Retinal pigment epithelial cell (primary cell): Measurements from ENCODE around the gene COL26A1.

Source experiments
- DNase-seq: peaks from one replicate; pipeline ENCODE4 v3.0.0-alpha.2; 2010; ENCODE audit warnings: low read depth
- H3K4me3 ChIP-seq: 2 replicates; pipeline ENCODE4 v1.5.1; 2011; ENCODE audit warnings: mild to moderate bottlenecking, low read length, control low read depth, moderate library complexity
- TF ChIP-seq, protein P1 (sequence below): conservative IDR thresholded peaks from 2 replicates; pipeline ENCODE4 v1.5.1; 2011; ENCODE audit warnings: low read depth, low read length, control low read depth, inconsistent platforms

Gene COL26A1

DNA sequence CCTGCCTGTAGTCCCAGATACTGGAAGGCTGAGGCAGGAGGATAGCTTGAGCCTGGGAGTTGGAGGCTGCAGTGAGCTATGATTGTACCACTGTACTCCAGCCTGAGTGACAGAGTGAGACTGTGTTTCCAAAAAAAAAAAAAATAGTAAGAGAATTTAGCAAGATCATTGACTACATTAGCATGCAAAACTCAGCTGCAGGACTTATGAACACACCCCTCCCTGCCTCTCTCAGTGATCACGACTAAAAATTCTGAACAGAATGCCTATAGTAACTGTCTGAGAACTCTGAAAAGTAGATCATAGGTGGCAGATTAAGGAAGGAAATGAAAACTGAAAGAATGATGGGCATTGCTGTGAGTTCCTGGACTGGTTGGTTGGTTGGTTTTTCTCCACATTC lies 215.9 kb downstream of the COL26A1 start:
- TF ChIP-seq, protein P1, sequence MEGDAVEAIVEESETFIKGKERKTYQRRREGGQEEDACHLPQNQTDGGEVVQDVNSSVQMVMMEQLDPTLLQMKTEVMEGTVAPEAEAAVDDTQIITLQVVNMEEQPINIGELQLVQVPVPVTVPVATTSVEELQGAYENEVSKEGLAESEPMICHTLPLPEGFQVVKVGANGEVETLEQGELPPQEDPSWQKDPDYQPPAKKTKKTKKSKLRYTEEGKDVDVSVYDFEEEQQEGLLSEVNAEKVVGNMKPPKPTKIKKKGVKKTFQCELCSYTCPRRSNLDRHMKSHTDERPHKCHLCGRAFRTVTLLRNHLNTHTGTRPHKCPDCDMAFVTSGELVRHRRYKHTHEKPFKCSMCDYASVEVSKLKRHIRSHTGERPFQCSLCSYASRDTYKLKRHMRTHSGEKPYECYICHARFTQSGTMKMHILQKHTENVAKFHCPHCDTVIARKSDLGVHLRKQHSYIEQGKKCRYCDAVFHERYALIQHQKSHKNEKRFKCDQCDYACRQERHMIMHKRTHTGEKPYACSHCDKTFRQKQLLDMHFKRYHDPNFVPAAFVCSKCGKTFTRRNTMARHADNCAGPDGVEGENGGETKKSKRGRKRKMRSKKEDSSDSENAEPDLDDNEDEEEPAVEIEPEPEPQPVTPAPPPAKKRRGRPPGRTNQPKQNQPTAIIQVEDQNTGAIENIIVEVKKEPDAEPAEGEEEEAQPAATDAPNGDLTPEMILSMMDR = no peak
- H3K4me3 ChIP-seq = no peak overlapping the region
- DNase-seq = no peak

DNA sequence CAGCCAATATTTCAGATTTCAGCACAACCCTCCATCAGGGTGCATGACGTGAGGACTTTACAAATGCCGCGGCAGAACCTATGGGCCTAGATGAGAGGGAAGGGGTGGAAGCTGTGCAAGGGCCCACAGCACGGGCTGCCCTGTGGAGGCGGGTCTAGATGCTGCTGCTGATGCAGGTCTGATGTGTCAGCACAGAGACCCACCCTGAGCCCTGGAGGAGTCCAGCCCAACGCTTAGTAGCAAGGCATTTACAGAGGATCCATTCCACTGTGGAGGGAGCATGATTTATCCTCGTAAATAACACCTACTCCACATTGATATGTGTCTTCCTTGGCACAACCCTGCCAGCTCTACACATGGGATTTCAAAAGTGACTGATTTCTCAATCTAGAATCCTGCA lies 217.9 kb downstream of the COL26A1 start:
- no peak for DNase-seq
- no peak overlapping the region for H3K4me3 ChIP-seq
- TF ChIP-seq, protein P1 = no peak

DNA sequence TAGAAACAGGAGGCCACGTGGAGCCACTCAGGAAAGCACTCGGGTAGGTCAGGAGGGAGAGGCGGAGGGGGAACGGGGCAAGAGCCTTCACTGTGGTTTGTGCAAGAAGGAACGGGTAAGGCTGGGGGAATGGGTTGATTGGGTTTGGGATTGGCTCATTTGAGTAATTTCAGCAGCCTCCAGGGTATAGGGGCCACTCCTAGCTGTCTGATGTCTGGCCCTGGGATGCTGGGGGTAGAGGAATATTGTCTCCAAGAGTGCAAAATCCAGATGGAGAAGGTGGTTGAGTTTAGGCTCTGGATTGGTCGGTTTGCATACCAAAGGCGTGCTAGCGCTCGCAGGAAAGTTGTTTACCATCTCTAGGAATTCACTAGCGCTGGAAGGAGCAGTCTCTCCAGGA lies 219.2 kb downstream of the COL26A1 start:
- H3K4me3 ChIP-seq = no peak overlapping the region
- no peak for DNase-seq
- TF ChIP-seq, protein P1 = no peak

DNA sequence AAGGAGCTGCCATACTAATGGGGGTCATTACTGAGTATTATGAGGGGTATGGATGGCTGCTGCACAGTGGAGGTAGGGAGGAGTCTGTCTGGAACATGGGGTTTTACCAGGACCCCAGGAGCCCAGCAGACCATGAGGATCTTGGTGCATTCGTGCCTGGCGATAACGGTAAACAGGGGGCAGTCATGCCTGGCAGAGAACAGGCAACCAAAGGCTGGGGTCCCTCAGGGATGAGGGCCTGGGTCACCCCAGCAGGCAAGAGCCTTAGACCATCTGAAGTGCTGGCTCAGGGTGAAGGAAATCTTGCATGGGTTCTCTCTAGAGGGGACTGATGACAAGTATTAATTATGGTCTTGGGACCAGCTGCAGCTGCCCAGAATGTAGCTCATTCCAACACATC lies 220.3 kb downstream of the COL26A1 start:
- DNase-seq = no peak
- TF ChIP-seq, protein P1 = no peak
- no peak overlapping the region for H3K4me3 ChIP-seq

DNA sequence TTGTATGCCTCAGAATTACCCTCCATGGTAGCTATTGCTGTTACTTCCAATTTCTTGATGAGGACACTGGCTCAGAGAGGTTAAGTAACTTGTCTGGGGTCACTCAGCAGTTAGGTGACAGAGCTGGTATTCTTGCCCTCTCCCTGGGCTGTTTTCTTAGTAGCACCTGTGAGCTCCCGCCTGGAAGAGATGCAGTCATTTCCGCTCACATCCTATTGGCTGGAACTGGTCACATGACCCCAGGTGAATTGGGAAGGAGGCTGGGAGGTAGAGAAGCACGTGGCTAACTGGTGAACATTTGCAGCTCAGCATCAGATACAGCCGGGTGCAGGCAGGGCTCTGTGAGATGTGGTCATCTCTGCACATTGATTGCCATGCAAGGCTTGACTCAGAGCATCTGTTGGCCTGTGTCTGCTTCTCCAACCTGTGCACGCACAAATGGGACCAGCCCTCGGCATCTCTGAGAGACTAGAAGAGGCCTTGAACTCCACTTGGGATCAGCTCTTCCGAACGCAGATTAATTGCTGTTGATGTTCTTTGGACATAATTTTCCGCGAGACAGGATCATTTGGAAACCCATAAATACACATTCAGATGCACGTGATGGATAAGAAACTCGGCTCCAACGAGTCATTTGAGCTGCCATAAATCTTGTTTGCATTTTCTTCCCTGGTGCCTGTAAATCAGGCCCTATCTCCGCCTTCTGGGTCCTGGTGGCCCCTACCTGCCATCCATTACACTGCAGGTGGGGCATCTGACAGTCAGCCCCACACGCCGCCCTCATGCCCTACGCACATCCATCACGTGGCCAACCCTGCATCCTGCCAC lies 223.6 kb downstream of the COL26A1 start:
- H3K4me3 ChIP-seq = no peak overlapping the region
- DNase-seq = no peak
- TF ChIP-seq, protein P1 = no peak

DNA sequence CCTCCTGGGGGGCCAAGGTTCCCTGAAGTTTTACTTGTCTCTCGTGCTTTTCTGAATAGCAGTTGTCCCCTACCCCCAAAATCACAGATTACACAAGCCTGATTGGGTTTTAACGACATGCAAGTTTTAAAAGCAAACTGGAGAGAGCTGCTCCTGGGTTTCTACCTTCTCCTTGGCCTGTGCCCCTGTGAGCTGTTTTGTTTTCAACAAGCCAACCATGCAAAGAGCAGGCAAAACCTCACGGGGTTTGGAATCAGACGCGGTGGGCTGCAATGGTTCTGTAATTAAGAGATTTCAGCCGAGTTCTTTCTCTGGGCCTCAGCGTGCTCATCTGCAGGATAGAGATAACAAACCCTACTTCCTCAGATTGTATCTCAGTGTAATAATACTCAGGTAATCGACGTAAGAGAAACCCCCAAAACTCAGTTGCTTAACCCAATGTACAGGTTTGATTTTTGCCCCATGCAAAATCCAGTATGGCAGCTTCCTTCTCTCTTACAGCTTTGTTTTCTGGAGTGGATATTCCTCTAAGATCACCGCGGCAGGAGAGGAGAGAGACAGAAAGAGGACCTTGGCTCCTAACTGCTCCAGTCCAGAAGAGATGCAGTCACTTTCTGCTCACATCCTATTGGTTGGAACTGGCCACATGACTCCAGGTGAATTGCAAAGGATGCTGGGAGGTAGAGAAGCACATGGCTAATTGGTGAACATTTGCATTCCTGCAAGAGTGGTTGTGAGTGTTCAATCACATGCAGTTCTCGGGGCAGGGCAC lies 224.4 kb downstream of the COL26A1 start:
- TF ChIP-seq, protein P1 = no peak
- H3K4me3 ChIP-seq = no peak overlapping the region
- DNase-seq = no peak
